Osteoblast (primary cell): ENCODE data around the gene CPB1. TPM values are rescaled to one million over a fixed set of nuclear protein-coding genes. Genes with fewer than 3 reads are reported as not detected.

ENCODE experiments used
- DNase-seq: peaks from one replicate; pipeline ENCODE4 v3.0.0; 2011; ENCODE audit warnings: low spot score, mixed read lengths; ENCODE audit not compliant: insufficient read length; ENCODE audit errors: missing footprints
- H2AFZ ChIP-seq: 2 replicates; pipeline ENCODE4 v1.6.0; 2011; ENCODE audit warnings: mild to moderate bottlenecking, low read length
- H3K27ac ChIP-seq: 2 replicates; pipeline ENCODE4 v1.5.1; 2011; ENCODE audit warnings: mild to moderate bottlenecking, low read depth, low read length, moderate library complexity
- H3K27me3 ChIP-seq: 2 replicates; pipeline ENCODE4 v1.6.0; 2012; ENCODE audit warnings: mild to moderate bottlenecking, control low read depth, inconsistent platforms, low read length, moderate library complexity; ENCODE audit not compliant: insufficient read depth
- H3K36me3 ChIP-seq: 2 replicates; pipeline ENCODE4 v1.5.1; 2011; ENCODE audit warnings: mild to moderate bottlenecking, low read length, control low read depth, moderate library complexity; ENCODE audit not compliant: insufficient read depth
- H3K4me1 ChIP-seq: 2 replicates; pipeline ENCODE4 v1.5.1; 2011; ENCODE audit warnings: mild to moderate bottlenecking, low read length, control low read depth, moderate library complexity; ENCODE audit not compliant: insufficient read depth
- H3K4me2 ChIP-seq: 2 replicates; pipeline ENCODE4 v1.6.0; 2011; ENCODE audit warnings: mild to moderate bottlenecking, low read length; ENCODE audit not compliant: insufficient read depth
- H3K4me3 ChIP-seq: fragments of 200-600 bp; sonication (generic); 3 replicates; pipeline ENCODE4 v1.5.1; 2012; ENCODE audit warnings: mild to moderate bottlenecking, low read length, inconsistent platforms; ENCODE audit not compliant: insufficient read depth
- H3K79me2 ChIP-seq: 2 replicates; pipeline ENCODE4 v1.6.0; 2012; ENCODE audit warnings: mild to moderate bottlenecking, low read length, control low read depth, inconsistent platforms; ENCODE audit not compliant: insufficient read depth
- H3K9me3 ChIP-seq: 2 replicates; pipeline ENCODE4 v1.5.1; 2011; ENCODE audit warnings: low read depth, low read length, control low read depth
- H4K20me1 ChIP-seq: 2 replicates; pipeline ENCODE4 v1.6.0; 2012; ENCODE audit warnings: mild to moderate bottlenecking, low read length, control low read depth; ENCODE audit not compliant: insufficient read depth
- CTCF ChIP-seq: IDR thresholded peaks from 2 replicates; pipeline ENCODE4 v1.5.1; 2011; ENCODE audit warnings: mild to moderate bottlenecking, low read depth, low read length, moderate library complexity; ENCODE audit errors: extremely low read depth
- total RNA-seq: library from RNA; depleted of rRNA; stranded (reverse); fragments of >200 nt; gene quantifications from 2 replicates; pipeline ENCODE4 v1.2.3, GENCODE V29; 2012

CPB1 gene
- total RNA-seq, 1 donor, result 1.1 TPM

GRCh38 chr3:148883163-148883562 lies 55.6 kb downstream of the CPB1 start:
- H4K20me1 ChIP-seq, result no peaks in the 10 kb centered on the region
- no peaks in the 10 kb centered on the region for H3K79me2 ChIP-seq
- H3K27me3 ChIP-seq, result no peaks in the 10 kb centered on the region
- H3K4me2 ChIP-seq, result no peak overlapping the region
- H3K4me1 ChIP-seq, result peaks cover 21% of the 10 kb centered on the region
- no peak overlapping the region for H3K4me3 ChIP-seq
- no peak for TF ChIP-seq CTCF
- no peak overlapping the region for H2AFZ ChIP-seq
- H3K36me3 ChIP-seq, result no peaks in the 10 kb centered on the region
- H3K27ac ChIP-seq, result no peak overlapping the region
- no peaks in the 10 kb centered on the region for H3K9me3 ChIP-seq
- no peak for DNase-seq

- H3K4me3 ChIP-seq, result no peak overlapping the region
- no peaks in the 10 kb centered on the region for H3K79me2 ChIP-seq
- DNase-seq, result no peak
- no peaks in the 10 kb centered on the region for H3K36me3 ChIP-seq
- no peak overlapping the region for H2AFZ ChIP-seq
- H3K4me2 ChIP-seq, result no peak overlapping the region
- H3K4me1 ChIP-seq, result peaks cover 21% of the 10 kb centered on the region
- H3K27ac ChIP-seq, result no peak overlapping the region
- no peak for TF ChIP-seq CTCF
- no peaks in the 10 kb centered on the region for H4K20me1 ChIP-seq
- H3K27me3 ChIP-seq, result no peaks in the 10 kb centered on the region
- no peaks in the 10 kb centered on the region for H3K9me3 ChIP-seq
Observed at GRCh38 chr3:148884261-148884660, 56.6 kb downstream of the CPB1 start.

- no peaks in the 10 kb centered on the region for H3K79me2 ChIP-seq
- no peak overlapping the region for H3K4me3 ChIP-seq
- H3K4me1 ChIP-seq, result no peaks in the 10 kb centered on the region
- H3K36me3 ChIP-seq, result no peaks in the 10 kb centered on the region
- DNase-seq, result no peak
- no peak for TF ChIP-seq CTCF
- no peaks in the 10 kb centered on the region for H4K20me1 ChIP-seq
- no peaks in the 10 kb centered on the region for H3K9me3 ChIP-seq
- H3K4me2 ChIP-seq, result no peak overlapping the region
- H3K27me3 ChIP-seq, result no peaks in the 10 kb centered on the region
- H3K27ac ChIP-seq, result no peak overlapping the region
- no peak overlapping the region for H2AFZ ChIP-seq
Observed at GRCh38 chr3:148889828-148890227, 62.2 kb downstream of the CPB1 start.

GRCh38 chr3:148896062-148896461 lies 68.5 kb downstream of the CPB1 start:
- H3K9me3 ChIP-seq, result no peaks in the 10 kb centered on the region
- no peak overlapping the region for H3K27ac ChIP-seq
- H3K27me3 ChIP-seq, result no peaks in the 10 kb centered on the region
- H3K36me3 ChIP-seq, result no peaks in the 10 kb centered on the region
- no peaks in the 10 kb centered on the region for H3K79me2 ChIP-seq
- no peak overlapping the region for H3K4me2 ChIP-seq
- no peak overlapping the region for H3K4me3 ChIP-seq
- no peaks in the 10 kb centered on the region for H4K20me1 ChIP-seq
- no peak overlapping the region for H2AFZ ChIP-seq
- no peak for DNase-seq
- no peaks in the 10 kb centered on the region for H3K4me1 ChIP-seq
- TF ChIP-seq CTCF, result no peak
